GM18951 (cell line): ENCODE measurements around the gene PTMA.
"Not testable (repeated sequence)": the region's sequence is repeated elsewhere in the genome, so short reads cannot be mapped to it uniquely, and the experiment has no call there.

Source experiments
- POLR2A ChIP-seq: IDR thresholded peaks from 4 replicates; pipeline ENCODE4 v1.6.1; 2011; ENCODE audit warnings: mild to moderate bottlenecking; ENCODE audit not compliant: insufficient read length, insufficient read depth; ENCODE audit errors: extremely low read depth
- in situ Hi-C: fragments of 300-500 bp; cut with MboI; formaldehyde crosslinking; loops from one replicate; pipeline ENCODE4 v1.12.0; 2022; ENCODE audit warnings: low sequenced_read_pairs, mixed read lengths, inconsistent platforms; ENCODE audit not compliant: unreplicated experiment

The PTMA gene

DNA sequence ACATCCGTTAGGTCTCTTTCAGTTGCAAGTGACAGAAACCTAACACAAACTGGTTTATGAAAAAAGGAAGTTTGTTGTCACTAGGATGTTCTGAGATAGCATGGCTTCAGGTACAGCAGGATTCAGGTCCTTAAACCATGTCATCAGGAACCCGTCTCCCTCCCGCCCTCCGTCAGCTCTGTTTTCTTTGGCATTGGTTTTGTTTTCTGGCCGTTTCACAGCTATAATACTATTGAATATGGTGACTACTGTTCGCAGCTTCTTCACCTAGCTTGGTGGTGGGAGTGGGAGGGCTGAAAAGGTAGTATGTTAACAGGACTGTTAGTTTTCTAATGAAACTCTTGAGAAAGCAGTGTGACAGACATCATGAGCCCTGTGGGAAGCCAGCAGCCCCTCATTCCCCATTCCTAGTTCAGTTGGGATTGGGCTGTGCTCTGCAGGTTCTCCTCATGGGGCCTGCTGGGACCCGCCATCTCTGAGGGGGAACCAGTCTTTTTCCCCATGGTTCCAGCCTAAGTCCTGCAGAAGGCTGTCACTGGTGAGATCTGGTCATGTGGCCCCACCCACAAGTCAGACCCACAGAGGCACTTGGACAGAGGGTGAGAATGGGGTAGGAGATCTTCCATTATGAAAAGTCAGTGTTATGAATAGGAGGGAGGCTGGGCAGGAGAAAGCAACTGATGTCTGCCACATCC, 12.1 kb downstream of the PTMA start:
- in situ Hi-C loops, result loop anchor here (10.0 kb wide), 1 partner anchor 54 kb away; no protein-coding TSS in a partner anchor
- no peak for TF ChIP-seq POLR2A

- in situ Hi-C loops, result loop anchor here (10.0 kb wide), 1 partner anchor 54 kb away; no protein-coding TSS in a partner anchor
These were observed 13.0 kb downstream of the PTMA start for GRCh38 chr2:231720987-231721966.

GRCh38 chr2:231722721-231723307, 14.5 kb downstream of the PTMA start:
- in situ Hi-C loops, result loop anchor here (10.0 kb wide), 1 partner anchor 52 kb away; no protein-coding TSS in a partner anchor
- TF ChIP-seq POLR2A, result no peak

More at GRCh38 chr2:231720987-231721966, 13.0 kb downstream of the PTMA start:
- no peak for TF ChIP-seq POLR2A

DNA sequence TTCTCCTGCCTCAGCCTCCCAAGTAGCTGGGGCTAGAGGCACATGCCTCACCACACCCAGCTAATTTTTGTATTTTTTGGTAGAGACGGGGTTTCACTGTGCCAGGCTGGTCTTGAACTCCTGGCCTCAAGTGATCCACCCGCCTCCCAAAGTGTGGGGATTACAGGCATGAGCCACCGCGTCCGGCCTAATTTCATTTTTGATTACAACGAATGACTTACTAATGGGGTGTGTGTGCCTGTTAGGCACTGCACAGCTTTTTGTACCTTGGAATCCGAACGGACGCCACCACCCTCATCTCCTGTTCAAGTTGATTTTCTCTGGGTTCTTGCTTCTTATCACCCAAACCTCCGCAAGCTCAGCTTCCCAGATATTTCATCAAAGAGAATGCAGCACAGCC, 17.2 kb downstream of the PTMA start:
- in situ Hi-C loops, result loop anchor here (10.0 kb wide), 1 partner anchor 49 kb away; no protein-coding TSS in a partner anchor
- no peak for TF ChIP-seq POLR2A

- in situ Hi-C loops, result loop anchor here (10.0 kb wide), 1 partner anchor 49 kb away; no protein-coding TSS in a partner anchor
- TF ChIP-seq POLR2A, result no peak
These were observed 18.0 kb downstream of the PTMA start for GRCh38 chr2:231726276-231726675.

GRCh38 chr2:231727621-231728020, 19.3 kb downstream of the PTMA start:
- in situ Hi-C loops, result loop anchor here (10.0 kb wide), 1 partner anchor 47 kb away; no protein-coding TSS in a partner anchor
- TF ChIP-seq POLR2A, result no peak

DNA sequence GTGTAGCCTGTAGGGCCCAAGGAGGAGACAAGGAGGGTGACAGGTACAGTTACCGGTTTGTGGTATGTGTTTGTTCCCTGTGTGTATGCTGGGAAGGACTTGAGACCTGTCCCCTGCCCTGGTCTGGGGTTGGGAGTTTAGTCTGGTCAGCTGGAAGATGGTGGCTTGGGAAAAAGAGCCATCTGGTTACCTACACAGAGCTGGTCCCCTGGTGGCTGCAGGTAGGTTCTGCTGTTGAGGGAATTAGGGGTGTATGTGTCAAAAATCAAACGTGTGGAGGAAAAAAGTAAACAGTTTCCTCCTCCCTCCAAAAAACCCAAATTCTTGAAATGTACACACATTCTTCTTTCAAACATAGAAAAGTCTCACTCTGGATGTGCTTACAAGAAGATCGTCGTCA, 24.3 kb downstream of the PTMA start:
- in situ Hi-C loops, result no loop called here
- TF ChIP-seq POLR2A, result no peak

- no peak for TF ChIP-seq POLR2A
- in situ Hi-C loops, result no loop called here
These were observed 29.4 kb downstream of the PTMA start for GRCh38 chr2:231737761-231738160.

- TF ChIP-seq POLR2A, result no peak
- in situ Hi-C loops, result no loop called here
These were observed 35.2 kb downstream of the PTMA start for GRCh38 chr2:231743376-231744116.

GRCh38 chr2:231745303-231746038, 37.1 kb downstream of the PTMA start:
- in situ Hi-C loops, result no loop called here
- no peak for TF ChIP-seq POLR2A

- in situ Hi-C loops, result not testable (repeated sequence)
These were observed 40.0 kb downstream of the PTMA start for GRCh38 chr2:231748153-231748896.

GRCh38 chr2:231749016-231749415, 40.7 kb downstream of the PTMA start:
- in situ Hi-C loops, result not testable (repeated sequence)
